HL-60 (cell line): Measurements from ENCODE around the gene BCAR3.

Experiments used
- DNase-seq, 2 experiments: peaks; one replicate each; pipeline ENCODE4 v3.0.0-alpha.2; 2010 to 2020; ENCODE audit warnings: low read depth in 1 of 2, low spot score in 1 of 2
- H3K27ac ChIP-seq: fragments of 250-450 bp; sonication (Bioruptor Pico); replicated peaks from 2 replicates; pipeline ENCODE4 v1.5.1; 2020; ENCODE audit warnings: mild to moderate bottlenecking, moderate library complexity
- H3K27me3 ChIP-seq: fragments of 250-450 bp; sonication (Bioruptor Pico); 2 replicates; pipeline ENCODE4 v1.5.1; 2021; ENCODE audit warnings: mild to moderate bottlenecking, moderate library complexity; ENCODE audit not compliant: insufficient read depth, poor library complexity, severe bottlenecking
- H3K4me3 ChIP-seq: replicated peaks from 2 replicates; pipeline ENCODE4 v1.5.1; 2011; ENCODE audit warnings: mild to moderate bottlenecking, control low read depth, low read length; ENCODE audit not compliant: insufficient read depth
- GABPA ChIP-seq: IDR thresholded peaks from 2 replicates; pipeline ENCODE4 v1.6.1; 2012; ENCODE audit warnings: low read depth
- POLR2AphosphoS5 ChIP-seq: IDR thresholded peaks from 2 replicates; pipeline ENCODE4 v1.6.1; 2012; ENCODE audit warnings: low read depth
- SPI1 ChIP-seq: IDR thresholded peaks from 2 replicates; pipeline ENCODE4 v1.6.1; 2012; ENCODE audit warnings: low read depth, mild to moderate bottlenecking, borderline replicate concordance
- TF ChIP-seq, protein P1 (sequence below): IDR thresholded peaks from one replicate; pipeline ENCODE4 v1.5.1; 2011; ENCODE audit warnings: low read length, control low read depth, inconsistent platforms; ENCODE audit not compliant: insufficient read depth
- TF ChIP-seq, protein P2 (sequence below): IDR thresholded peaks from 2 replicates; pipeline ENCODE4 v1.6.1; 2012; ENCODE audit warnings: low read depth; ENCODE audit not compliant: insufficient replicate concordance

Gene BCAR3

DNA sequence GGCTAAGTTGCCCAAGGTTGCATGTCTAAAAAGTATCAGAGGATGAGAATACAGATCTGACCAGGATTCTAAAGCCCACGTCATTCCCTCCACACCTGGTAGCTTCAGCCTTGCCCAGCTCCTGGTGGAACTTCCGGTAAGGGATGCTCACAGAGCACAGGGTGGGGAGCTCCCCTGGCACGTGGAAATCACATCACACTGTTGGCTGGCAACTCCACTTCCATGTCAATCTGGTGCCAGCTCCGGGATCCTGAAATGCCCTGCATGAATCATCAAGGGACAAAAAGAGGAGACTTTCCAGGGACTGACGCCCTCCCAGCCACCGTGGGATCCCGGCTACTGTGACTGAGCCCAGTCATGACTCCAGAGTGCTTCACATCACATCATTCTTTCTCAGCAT, 12.4 kb upstream of the BCAR3 start:
- no peak for DNase-seq
- no peak overlapping the region for H3K4me3 ChIP-seq
- H3K27ac ChIP-seq, result no peak overlapping the region
- TF ChIP-seq, protein P1, sequence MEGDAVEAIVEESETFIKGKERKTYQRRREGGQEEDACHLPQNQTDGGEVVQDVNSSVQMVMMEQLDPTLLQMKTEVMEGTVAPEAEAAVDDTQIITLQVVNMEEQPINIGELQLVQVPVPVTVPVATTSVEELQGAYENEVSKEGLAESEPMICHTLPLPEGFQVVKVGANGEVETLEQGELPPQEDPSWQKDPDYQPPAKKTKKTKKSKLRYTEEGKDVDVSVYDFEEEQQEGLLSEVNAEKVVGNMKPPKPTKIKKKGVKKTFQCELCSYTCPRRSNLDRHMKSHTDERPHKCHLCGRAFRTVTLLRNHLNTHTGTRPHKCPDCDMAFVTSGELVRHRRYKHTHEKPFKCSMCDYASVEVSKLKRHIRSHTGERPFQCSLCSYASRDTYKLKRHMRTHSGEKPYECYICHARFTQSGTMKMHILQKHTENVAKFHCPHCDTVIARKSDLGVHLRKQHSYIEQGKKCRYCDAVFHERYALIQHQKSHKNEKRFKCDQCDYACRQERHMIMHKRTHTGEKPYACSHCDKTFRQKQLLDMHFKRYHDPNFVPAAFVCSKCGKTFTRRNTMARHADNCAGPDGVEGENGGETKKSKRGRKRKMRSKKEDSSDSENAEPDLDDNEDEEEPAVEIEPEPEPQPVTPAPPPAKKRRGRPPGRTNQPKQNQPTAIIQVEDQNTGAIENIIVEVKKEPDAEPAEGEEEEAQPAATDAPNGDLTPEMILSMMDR, result no peak
- TF ChIP-seq GABPA, result no peak
- H3K27me3 ChIP-seq, result peaks cover 5% of the 10 kb centered on the region

DNA sequence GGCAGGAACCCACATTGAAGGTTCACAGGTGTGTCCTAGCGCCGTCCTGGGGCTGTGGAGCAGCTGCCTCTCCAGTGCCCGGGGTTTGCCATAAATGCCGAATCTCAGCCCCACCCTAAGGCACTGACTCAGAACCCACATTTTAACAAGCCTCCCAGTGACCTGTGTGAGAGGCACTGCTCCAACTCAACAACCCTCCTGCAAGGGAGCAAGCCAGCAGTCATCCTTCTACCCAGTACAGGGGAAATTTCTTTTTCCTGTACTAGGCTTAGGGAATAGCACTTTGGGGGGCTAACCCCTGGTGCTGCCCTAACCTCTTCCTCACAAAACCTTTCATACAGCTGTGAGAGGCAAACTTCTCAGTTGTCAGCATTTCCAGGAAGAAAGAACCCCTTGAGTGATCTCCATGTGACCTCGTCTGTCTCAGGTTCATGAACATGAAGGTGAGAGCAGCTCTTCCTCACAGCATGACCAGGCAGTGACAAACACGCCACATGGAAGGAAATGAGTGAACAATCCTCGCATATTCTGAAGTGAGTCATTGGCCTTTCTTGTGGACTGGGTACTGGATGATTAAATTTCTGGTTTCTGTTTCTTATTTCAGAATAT, 11.4 kb upstream of the BCAR3 start:
- Histone ChIP-seq H3K27ac (no peak overlapping the region), H3K27me3 (peaks cover 5% of the 10 kb centered on the region)
- no peak for TF ChIP-seq POLR2AphosphoS5
- TF ChIP-seq, protein P2, sequence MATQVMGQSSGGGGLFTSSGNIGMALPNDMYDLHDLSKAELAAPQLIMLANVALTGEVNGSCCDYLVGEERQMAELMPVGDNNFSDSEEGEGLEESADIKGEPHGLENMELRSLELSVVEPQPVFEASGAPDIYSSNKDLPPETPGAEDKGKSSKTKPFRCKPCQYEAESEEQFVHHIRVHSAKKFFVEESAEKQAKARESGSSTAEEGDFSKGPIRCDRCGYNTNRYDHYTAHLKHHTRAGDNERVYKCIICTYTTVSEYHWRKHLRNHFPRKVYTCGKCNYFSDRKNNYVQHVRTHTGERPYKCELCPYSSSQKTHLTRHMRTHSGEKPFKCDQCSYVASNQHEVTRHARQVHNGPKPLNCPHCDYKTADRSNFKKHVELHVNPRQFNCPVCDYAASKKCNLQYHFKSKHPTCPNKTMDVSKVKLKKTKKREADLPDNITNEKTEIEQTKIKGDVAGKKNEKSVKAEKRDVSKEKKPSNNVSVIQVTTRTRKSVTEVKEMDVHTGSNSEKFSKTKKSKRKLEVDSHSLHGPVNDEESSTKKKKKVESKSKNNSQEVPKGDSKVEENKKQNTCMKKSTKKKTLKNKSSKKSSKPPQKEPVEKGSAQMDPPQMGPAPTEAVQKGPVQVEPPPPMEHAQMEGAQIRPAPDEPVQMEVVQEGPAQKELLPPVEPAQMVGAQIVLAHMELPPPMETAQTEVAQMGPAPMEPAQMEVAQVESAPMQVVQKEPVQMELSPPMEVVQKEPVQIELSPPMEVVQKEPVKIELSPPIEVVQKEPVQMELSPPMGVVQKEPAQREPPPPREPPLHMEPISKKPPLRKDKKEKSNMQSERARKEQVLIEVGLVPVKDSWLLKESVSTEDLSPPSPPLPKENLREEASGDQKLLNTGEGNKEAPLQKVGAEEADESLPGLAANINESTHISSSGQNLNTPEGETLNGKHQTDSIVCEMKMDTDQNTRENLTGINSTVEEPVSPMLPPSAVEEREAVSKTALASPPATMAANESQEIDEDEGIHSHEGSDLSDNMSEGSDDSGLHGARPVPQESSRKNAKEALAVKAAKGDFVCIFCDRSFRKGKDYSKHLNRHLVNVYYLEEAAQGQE, result no peak
- TF ChIP-seq, protein P1, result no peak
- TF ChIP-seq GABPA, result no peak
- no peak for TF ChIP-seq SPI1

DNA sequence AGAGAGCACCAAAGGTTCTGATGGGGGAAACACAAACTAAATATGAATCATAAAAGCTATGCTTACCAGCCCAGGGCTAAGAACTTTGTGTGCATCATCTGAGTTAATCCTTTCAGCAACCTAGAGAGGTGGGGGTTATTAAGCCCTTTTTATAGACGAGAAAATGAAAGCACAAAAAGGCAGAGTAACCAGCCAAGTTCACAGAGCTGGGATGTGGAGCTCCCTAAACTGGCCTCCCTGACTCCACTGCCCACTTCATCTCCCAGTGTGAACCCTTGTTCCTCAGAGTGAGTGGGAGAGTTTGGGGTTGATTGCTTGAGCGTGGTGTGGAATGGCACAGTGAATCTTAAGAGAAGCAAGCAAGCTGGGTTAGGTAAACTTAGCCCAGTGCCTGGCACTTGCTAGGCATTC, 10.8 kb upstream of the BCAR3 start:
- DNase-seq, result no peak
- H3K27ac ChIP-seq, result no peak overlapping the region
- H3K27me3 ChIP-seq, result peaks cover 7% of the 10 kb centered on the region
- no peak overlapping the region for H3K4me3 ChIP-seq
- TF ChIP-seq, protein P1, result no peak
- TF ChIP-seq POLR2AphosphoS5, result no peak
- TF ChIP-seq SPI1, result no peak
- TF ChIP-seq, protein P2, result no peak
- TF ChIP-seq GABPA, result no peak

More for the DNA sequence above, 11.4 kb upstream of the BCAR3 start:
- no peak for DNase-seq
- H3K4me3 ChIP-seq, result no peak overlapping the region

DNA sequence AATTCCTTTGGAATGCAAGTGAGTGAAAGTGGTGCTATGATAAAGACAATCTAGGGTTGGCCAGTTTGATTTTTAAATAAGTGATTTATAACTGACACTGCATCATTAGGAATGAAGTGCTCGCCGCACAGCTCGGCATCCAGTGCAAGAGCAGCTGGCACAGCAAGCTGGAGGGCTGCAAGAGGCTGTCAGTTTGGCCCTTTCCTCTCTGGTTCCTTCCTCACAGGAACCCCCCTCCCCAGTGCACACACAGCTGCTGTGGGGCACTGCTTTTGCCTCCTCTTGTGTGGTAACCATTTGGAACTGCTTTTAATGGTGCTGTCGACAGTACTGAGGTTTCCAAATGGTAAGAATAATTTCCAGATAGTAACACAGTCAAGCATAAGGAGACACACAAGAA, 10.4 kb upstream of the BCAR3 start:
- Histone ChIP-seq H3K27ac (no peak overlapping the region), H3K4me3 (no peak overlapping the region), H3K27me3 (peaks cover 7% of the 10 kb centered on the region)
- DNase-seq, result no peak
- TF ChIP-seq SPI1 (no peak), POLR2AphosphoS5 (no peak), GABPA (no peak)
- TF ChIP-seq, protein P2, result no peak
- TF ChIP-seq, protein P1, result no peak
